ENCODE data around the gene F5.
A peak's percentile ranks its signal among the peaks of the same experiment; 100 is the strongest.
"Not testable (repeated sequence)": the region's sequence is repeated elsewhere in the genome, so short reads cannot be mapped to it uniquely, and the experiment has no call there.

Gene F5

GRCh38 chr1:169508432-169509338 lies 77.6 kb downstream of the F5 start:
- DNase-seq: no peak

- DNase-seq: no peak
Measured at GRCh38 chr1:169507413-169507812, 78.9 kb downstream of the F5 start.

GRCh38 chr1:169503601-169504000 lies 82.7 kb downstream of the F5 start:
- DNase-seq: not testable (repeated sequence)

- no peak for DNase-seq
Measured at GRCh38 chr1:169499807-169500206, 86.5 kb downstream of the F5 start.

- DNase-seq: no peak
Measured at GRCh38 chr1:169497317-169497716, 89.0 kb downstream of the F5 start.

- DNase-seq: no peak
Measured at GRCh38 chr1:169495916-169496315, 90.4 kb downstream of the F5 start.

- peak; percentile 29 for DNase-seq
Measured at GRCh38 chr1:169495046-169495775, 91.1 kb downstream of the F5 start.

- DNase-seq: no peak
Measured at GRCh38 chr1:169494343-169494742, 91.9 kb downstream of the F5 start.

- DNase-seq: no peak
Measured at GRCh38 chr1:169493251-169493650, 93.0 kb downstream of the F5 start.

- DNase-seq: peak; percentile 89
Measured at GRCh38 chr1:169491845-169492281, 94.4 kb downstream of the F5 start.

- no peak for DNase-seq
Measured at GRCh38 chr1:169488157-169488556, 98.1 kb downstream of the F5 start.

GRCh38 chr1:169487561-169487960 lies 98.7 kb downstream of the F5 start:
- DNase-seq: no peak

GRCh38 chr1:169487133-169487532 lies 99.1 kb downstream of the F5 start:
- no peak for DNase-seq

- no peak for DNase-seq
Measured at GRCh38 chr1:169486281-169487051, 99.8 kb downstream of the F5 start.

GRCh38 chr1:169485431-169486280 lies 100.6 kb downstream of the F5 start, which contains the start of gene SLC19A2:
SLC19A2 (minus strand) TSS chr1:169485944; CDS start chr1:169485766, 178 bp downstream.
- peak; percentile 98 for DNase-seq

- no peak for DNase-seq
Measured at GRCh38 chr1:169484683-169485430, 101.4 kb downstream of the F5 start.

GRCh38 chr1:169484101-169484500 lies 102.2 kb downstream of the F5 start:
- DNase-seq: no peak

- no peak for DNase-seq
Measured at GRCh38 chr1:169483500-169483966, 102.7 kb downstream of the F5 start.

- DNase-seq: no peak
Measured at GRCh38 chr1:169479363-169480066, 106.8 kb downstream of the F5 start.

- no peak for DNase-seq
Measured at GRCh38 chr1:169478094-169478672, 108.1 kb downstream of the F5 start.
